GM12801 (cell line): Measurements from ENCODE around the gene FRY.

Source experiments
- TF ChIP-seq, protein P1 (sequence below): IDR thresholded peaks from one replicate; pipeline ENCODE4 v1.5.1; 2011; ENCODE audit warnings: control low read depth; ENCODE audit not compliant: insufficient read length; ENCODE audit errors: extremely low read depth

FRY gene

DNA sequence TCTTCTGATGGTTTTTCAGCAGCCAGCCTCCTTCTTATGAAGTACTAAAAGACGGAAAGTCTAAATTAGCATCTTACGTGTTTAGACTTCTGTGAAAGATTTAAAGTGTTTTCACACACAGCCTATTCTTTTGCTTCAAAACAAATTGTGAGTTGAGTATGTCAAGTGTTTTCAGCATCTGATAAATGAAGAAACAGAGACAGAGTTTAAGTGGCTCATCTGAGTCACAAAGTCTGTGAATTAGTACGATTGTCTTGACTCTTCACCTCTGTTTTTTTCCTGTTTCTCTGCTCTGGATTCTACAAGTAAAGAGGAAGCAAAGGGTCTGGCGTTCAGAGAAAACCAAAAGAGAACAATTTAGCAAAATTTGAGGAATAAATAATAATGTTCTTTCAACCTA, 116.4 kb downstream of the FRY start:
- TF ChIP-seq, protein P1, sequence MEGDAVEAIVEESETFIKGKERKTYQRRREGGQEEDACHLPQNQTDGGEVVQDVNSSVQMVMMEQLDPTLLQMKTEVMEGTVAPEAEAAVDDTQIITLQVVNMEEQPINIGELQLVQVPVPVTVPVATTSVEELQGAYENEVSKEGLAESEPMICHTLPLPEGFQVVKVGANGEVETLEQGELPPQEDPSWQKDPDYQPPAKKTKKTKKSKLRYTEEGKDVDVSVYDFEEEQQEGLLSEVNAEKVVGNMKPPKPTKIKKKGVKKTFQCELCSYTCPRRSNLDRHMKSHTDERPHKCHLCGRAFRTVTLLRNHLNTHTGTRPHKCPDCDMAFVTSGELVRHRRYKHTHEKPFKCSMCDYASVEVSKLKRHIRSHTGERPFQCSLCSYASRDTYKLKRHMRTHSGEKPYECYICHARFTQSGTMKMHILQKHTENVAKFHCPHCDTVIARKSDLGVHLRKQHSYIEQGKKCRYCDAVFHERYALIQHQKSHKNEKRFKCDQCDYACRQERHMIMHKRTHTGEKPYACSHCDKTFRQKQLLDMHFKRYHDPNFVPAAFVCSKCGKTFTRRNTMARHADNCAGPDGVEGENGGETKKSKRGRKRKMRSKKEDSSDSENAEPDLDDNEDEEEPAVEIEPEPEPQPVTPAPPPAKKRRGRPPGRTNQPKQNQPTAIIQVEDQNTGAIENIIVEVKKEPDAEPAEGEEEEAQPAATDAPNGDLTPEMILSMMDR = no peak

DNA sequence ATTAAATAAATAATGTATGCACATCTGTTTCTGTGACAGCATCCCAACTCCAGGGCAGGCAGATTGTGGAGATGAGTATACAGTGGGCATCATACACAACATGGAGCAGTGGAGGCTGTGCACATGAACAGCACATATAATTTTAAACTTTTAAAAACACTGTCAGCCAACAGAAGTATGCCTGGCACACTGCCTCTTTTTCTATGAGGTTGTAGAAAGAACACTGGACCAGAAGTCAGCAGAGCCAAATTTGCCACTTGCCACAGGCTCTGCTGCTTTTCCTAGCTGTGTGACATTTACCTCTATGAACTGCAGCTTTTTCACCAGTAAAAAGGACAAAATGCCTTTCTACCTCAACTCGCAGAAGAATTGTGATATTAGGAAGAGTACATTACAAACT, 118.7 kb downstream of the FRY start:
- TF ChIP-seq, protein P1 = no peak

DNA sequence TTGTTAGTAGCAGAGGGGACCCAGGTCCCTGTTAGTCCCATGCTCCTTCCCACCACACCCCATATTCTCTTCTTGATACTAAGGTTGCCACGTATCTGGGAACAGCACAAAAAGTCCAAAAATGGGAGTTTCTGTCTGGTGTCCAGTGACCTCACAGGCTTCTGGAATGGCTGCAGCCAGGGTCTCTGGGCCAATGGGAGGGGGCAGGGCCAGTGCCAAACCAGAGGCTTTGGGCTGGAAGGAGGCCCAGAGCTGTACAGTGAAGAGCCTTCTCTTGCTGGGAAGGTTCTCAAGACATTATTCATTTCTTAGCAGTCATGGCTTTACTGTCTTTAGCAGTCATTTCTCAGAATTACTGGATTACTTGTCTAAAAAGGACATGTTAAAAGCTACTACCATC, 119.2 kb downstream of the FRY start:
- TF ChIP-seq, protein P1 = no peak

DNA sequence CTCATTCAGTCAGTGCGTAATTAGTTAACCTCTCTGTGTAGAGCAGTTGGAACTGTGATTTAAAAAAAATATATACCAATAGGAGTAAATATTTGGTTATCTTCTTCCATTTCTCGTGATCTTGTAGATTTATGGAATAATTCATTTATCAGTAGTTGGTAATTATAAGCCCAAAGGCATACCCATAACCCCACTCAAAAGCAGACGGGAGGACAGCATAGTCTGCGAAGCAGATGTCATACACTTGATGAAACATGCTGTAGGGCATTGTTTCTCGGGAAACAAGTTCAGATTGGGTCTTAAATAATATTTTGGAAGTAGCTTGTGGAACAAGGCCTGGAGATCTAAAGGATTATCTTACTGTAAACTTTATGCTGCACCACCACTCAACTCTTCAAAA, 119.7 kb downstream of the FRY start:
- TF ChIP-seq, protein P1 = no peak

DNA sequence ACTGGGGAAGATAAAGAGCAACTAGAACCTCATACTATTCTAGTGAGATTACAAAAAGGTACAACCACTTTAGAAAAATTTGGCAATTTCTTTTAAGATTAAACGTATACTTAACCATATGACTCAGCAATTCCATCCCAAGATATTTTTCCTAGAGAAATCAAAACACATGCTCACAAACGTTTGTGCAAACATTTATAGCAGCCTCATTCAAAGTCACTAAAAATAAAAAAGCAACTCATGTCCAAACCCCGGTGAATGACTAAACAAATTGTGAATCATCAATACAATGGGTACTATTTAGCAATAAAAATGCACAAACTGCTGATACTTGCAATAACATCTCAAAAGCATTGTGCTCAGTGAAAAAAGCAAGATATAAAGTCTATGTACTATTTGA, 121.5 kb downstream of the FRY start:
- TF ChIP-seq, protein P1 = no peak

DNA sequence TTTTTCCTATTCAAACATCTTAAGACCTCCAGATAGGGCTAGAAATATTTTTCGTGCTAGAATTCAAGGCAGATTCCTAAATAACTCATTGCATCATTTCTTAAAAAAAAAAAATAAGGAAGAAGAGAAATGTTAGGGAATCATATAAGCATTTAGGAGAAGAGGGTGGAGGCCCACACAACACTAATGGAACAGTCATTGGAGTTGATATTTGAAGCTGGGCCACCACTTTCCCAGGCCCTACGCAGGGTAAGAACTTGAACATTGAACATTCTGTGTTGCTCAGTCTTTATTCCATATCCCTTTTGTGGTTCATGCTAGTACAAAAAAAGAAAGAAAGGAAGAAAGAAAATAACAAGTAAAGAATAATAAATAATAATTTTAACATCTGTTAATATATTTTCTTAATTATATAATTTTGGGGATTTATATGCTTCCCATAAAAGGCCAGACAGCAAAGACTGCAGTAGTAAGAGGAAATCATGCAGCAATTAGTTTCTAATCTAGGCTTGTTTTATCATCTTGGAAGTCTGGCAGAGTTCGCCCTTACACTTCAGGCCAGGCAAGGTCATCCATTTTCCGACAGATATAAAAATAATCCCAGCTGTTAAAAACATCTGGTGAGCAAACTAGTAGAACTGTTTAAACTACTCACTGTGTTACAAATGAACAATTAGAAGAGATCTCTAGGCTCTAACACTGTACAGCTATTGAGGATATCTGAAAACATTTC, 127.7 kb downstream of the FRY start:
- TF ChIP-seq, protein P1 = no peak

DNA sequence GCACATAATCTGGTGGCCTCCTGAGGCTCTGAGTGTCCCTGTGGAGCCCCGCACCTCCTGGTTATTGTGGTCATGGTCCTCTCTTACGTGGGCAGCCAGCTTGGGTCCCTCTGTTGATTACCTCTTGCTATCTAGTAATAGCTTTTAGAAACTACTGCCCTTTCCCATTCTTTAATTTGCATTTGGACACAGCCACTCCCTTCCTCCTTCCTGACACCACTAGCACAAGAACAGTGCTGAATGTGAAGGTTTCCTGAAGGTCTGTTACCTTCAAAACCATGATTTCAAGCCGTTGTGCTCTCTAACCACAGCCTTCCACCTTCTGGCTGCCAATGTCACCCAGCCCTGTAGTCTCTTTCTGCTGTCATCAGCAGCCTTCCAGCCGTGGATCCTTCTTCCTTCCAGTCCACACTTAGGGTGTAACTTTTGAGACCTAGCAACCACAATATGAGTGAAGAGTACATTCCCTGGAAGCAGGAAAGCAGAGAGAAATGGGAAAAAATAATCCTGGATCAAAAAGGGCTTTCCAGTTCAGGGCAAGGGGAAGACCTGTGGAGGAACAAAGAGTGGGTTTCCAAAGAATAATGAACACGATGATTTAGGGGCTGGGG, 130.9 kb downstream of the FRY start:
- TF ChIP-seq, protein P1 = no peak
